ENCODE data around the gene NLGN1.

GRCh38 chr3:173465112-173465511 is 67.6 kb downstream of the NLGN1 start:
- no peak for TF ChIP-seq ZNF70 (CRISPR knock-in tag; IDR thresholded peaks at IDR 0.05)
- no peak for TF ChIP-seq PATZ1 (CRISPR knock-in tag; IDR thresholded peaks at IDR 0.05; ENCODE audit: borderline replicate concordance)
- TF ChIP-seq CSRNP3 (CRISPR knock-in tag; IDR thresholded peaks at IDR 0.05), result no peak
- no peak for TF ChIP-seq ESRRG (CRISPR knock-in tag; IDR thresholded peaks at IDR 0.05)
- TF ChIP-seq TOX (CRISPR knock-in tag; IDR thresholded peaks at IDR 0.05; ENCODE audit: borderline replicate concordance), result no peak
- no peak for TF ChIP-seq POU6F1 (CRISPR knock-in tag; IDR thresholded peaks at IDR 0.05; ENCODE audit: borderline replicate concordance, low read depth)
- TF ChIP-seq ZFP30 (CRISPR knock-in tag; IDR thresholded peaks at IDR 0.05), result no peak
- no peak for TF ChIP-seq OSR1 (CRISPR knock-in tag; IDR thresholded peaks at IDR 0.05)
- no peak for TF ChIP-seq TCF4 (CRISPR knock-in tag; IDR thresholded peaks at IDR 0.05; ENCODE audit: borderline replicate concordance)
- TF ChIP-seq BACH2 (CRISPR knock-in tag; IDR thresholded peaks at IDR 0.05; ENCODE audit: borderline replicate concordance), result no peak

Data from SK-N-SH treated with all-trans-retinoic acid at 6 μM for 48 hours (cell line).